Caco-2 (cell line): ENCODE results near the gene PTEN. TPM values are rescaled to one million over a fixed set of nuclear protein-coding genes. Genes with fewer than 3 reads are reported as not detected.

Experiments
- BruUV-seq: library from RNA; stranded (reverse); fragments of 400-500 nt; replicated peaks from 2 replicates; lab custom pipeline; 2021; lab: Mats Ljungman, UMichigan
- CTCF ChIA-PET: fragments of 300-600 bp; sonication (Branson Sonifier 250); formaldehyde crosslinking; loops from one replicate; lab custom pipeline; 2022; ENCODE audit warnings: antibody characterized with exemption; lab: Charles Lee
- POLR2A ChIA-PET: fragments of 300-600 bp; sonication (Branson Sonifier 250); formaldehyde crosslinking; loops from one replicate; lab custom pipeline; 2022; ENCODE audit warnings: antibody characterized with exemption; lab: Charles Lee
- DNase-seq, 2 experiments: peaks; one replicate each; pipeline versions ENCODE4 v3.0.0 to v3.0.0-alpha.2; 2020 to 2022
- H3K27me3 ChIP-seq: replicated peaks from 2 replicates; pipeline ENCODE4 v1.6.0; 2011; ENCODE audit warnings: low read length; ENCODE audit not compliant: control insufficient read depth, insufficient read depth
- H3K36me3 ChIP-seq: 2 replicates; pipeline ENCODE4 v1.5.1; 2011; ENCODE audit warnings: low read length; ENCODE audit not compliant: control insufficient read depth, insufficient read depth
- H3K4me1 ChIP-seq: fragments of 250-450 bp; sonication (Bioruptor Pico); 2 replicates; pipeline ENCODE4 v1.5.1; 2020; ENCODE audit warnings: mild to moderate bottlenecking
- H3K4me3 ChIP-seq: 2 replicates; pipeline ENCODE4 v1.5.1; 2011; ENCODE audit warnings: low read depth, mild to moderate bottlenecking, control low read depth, low read length
- H3K9me3 ChIP-seq: fragments of 250-450 bp; sonication (Bioruptor Pico); 2 replicates; pipeline ENCODE4 v1.5.1; 2020; ENCODE audit warnings: mild to moderate bottlenecking, moderate library complexity
- H3K27ac Mint-ChIP-seq: one replicate; pipeline ENCODE4 v1.8.0; 2022; ENCODE audit warnings: mixed read lengths; ENCODE audit not compliant: unreplicated experiment
- H3K27me3 Mint-ChIP-seq: one replicate; pipeline ENCODE4 v1.8.0; 2022; ENCODE audit warnings: mixed read lengths; ENCODE audit not compliant: insufficient read depth, unreplicated experiment
- H3K36me3 Mint-ChIP-seq: one replicate; pipeline ENCODE4 v1.8.0; 2022; ENCODE audit warnings: mild to moderate bottlenecking, mixed read lengths; ENCODE audit not compliant: insufficient read depth, unreplicated experiment
- H3K4me1 Mint-ChIP-seq: one replicate; pipeline ENCODE4 v1.8.0; 2022; ENCODE audit warnings: low read depth, mixed read lengths; ENCODE audit not compliant: unreplicated experiment
- H3K4me3 Mint-ChIP-seq: one replicate; pipeline ENCODE4 v1.8.0; 2022; ENCODE audit warnings: mild to moderate bottlenecking, moderate library complexity, mixed read lengths; ENCODE audit not compliant: unreplicated experiment
- H3K9me3 Mint-ChIP-seq: one replicate; pipeline ENCODE4 v1.8.0; 2022; ENCODE audit warnings: mixed read lengths; ENCODE audit not compliant: unreplicated experiment
- intact Hi-C: fragments of 100-400 bp; cut with micrococcal nuclease; formaldehyde crosslinking; loops from one replicate; pipeline ENCODE4 v1.10.0; 2022; ENCODE audit not compliant: unreplicated experiment
- total RNA-seq: library from RNA; stranded (reverse); gene quantifications from 2 replicates; pipeline ENCODE4 v1.2.3, GENCODE V29; 2022
- TF ChIP-seq, protein P1 (sequence below), 2 experiments: fragments of 200-600 bp in 1 of 2; IDR thresholded peaks; 1 replicate in 1 of 2; 2 replicates in 1 of 2; pipeline versions ENCODE4 v1.5.1 to v1.8.0; 2011 to 2022; ENCODE audit warnings: antibody characterized with exemption in 1 of 2, control low read depth in 1 of 2, inconsistent platforms in 1 of 2, low read depth in 1 of 2, low read length in 1 of 2, mild to moderate bottlenecking in 1 of 2, moderate library complexity in 1 of 2; ENCODE audit not compliant: insufficient read depth in 1 of 2, severe bottlenecking in 1 of 2, unreplicated experiment in 1 of 2

The PTEN gene
- total RNA-seq, 1 experiment from 2014 or later, result 56.3 TPM

DNA sequence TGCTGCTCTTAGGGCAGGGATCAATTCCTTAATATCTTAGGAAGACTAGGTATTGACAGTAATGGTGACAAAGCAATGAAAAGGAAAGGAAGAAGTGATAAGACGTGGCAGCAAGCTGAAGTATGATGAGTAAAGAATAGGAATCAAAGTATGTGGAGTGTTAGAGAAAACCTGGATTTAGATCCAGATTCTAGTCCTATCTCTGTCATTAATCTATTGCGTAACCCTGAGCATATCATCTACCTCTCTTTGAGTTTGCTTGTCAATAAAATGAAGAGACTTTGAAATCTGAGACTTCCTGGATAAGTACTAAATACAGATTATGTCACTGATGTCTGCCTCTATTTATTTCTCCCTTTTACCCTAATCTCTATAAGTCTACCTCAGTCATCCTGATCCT, 89.2 kb downstream of the PTEN start:
- DNase-seq, result no peak
- TF ChIP-seq, protein P1, sequence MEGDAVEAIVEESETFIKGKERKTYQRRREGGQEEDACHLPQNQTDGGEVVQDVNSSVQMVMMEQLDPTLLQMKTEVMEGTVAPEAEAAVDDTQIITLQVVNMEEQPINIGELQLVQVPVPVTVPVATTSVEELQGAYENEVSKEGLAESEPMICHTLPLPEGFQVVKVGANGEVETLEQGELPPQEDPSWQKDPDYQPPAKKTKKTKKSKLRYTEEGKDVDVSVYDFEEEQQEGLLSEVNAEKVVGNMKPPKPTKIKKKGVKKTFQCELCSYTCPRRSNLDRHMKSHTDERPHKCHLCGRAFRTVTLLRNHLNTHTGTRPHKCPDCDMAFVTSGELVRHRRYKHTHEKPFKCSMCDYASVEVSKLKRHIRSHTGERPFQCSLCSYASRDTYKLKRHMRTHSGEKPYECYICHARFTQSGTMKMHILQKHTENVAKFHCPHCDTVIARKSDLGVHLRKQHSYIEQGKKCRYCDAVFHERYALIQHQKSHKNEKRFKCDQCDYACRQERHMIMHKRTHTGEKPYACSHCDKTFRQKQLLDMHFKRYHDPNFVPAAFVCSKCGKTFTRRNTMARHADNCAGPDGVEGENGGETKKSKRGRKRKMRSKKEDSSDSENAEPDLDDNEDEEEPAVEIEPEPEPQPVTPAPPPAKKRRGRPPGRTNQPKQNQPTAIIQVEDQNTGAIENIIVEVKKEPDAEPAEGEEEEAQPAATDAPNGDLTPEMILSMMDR (IDR thresholded peaks at IDR 0.05; ENCODE audit: insufficient read depth in 1 of 2, low read depth in 1 of 2, low read length in 1 of 2, severe bottlenecking in 1 of 2, unreplicated experiment in 1 of 2), result no peak
- CTCF ChIA-PET, result interaction anchor here (0.9 kb wide), 1 partner anchor 436 kb away, joined by 3 read pairs; no protein-coding TSS in a partner anchor
- POLR2A ChIA-PET, result no interaction called here
- no peak overlapping the region for H3K4me3 Mint-ChIP-seq
- no peaks in the 10 kb centered on the region for H3K27me3 Mint-ChIP-seq
- Histone ChIP-seq H3K9me3 (0 out of 2 replicates have a peak, but pooled peaks cover 3% of the 10 kb centered on the region), H3K4me1 (peaks cover 19% of the 10 kb centered on the region), H3K27me3 (no peaks in the 10 kb centered on the region), H3K36me3 (no peaks in the 10 kb centered on the region), H3K4me3 (no peak overlapping the region)
- intact Hi-C loops, result no loop called here
- H3K27ac Mint-ChIP-seq, result no peak overlapping the region
- H3K4me1 Mint-ChIP-seq, result peaks cover 10% of the 10 kb centered on the region
- no TSS peak for BruUV-seq
- H3K36me3 Mint-ChIP-seq, result peaks cover 18% of the 10 kb centered on the region
- H3K9me3 Mint-ChIP-seq, result no peaks in the 10 kb centered on the region

DNA sequence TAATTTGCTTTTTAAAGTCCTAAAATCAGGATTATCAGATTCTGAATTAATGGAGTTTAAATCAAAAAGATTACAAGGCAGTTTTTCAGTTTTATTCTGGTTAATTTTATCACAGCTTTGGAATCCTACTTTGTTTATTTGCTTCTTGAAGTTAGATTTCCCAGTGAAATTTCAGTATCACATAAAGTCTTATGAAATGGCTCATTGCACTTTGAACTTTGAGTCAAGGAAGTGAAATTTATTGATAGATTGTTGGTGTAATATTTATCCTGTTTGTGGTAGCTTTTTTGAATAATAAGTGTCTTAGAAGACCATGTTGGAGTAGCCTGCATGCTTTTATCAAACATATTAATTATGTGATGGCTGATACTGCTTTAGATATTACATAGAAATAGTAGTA, 92.6 kb downstream of the PTEN start:
- no peak overlapping the region for H3K27ac Mint-ChIP-seq

DNA sequence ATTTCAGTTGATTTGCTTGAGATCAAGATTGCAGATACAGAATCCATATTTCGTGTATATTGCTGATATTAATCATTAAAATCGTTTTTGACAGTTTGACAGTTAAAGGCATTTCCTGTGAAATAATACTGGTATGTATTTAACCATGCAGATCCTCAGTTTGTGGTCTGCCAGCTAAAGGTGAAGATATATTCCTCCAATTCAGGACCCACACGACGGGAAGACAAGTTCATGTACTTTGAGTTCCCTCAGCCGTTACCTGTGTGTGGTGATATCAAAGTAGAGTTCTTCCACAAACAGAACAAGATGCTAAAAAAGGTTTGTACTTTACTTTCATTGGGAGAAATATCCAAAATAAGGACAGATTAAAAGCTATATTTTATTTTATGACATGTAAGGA, 94.3 kb downstream of the PTEN start:
- H3K4me3 Mint-ChIP-seq, result no peak overlapping the region
- H3K9me3 Mint-ChIP-seq, result no peaks in the 10 kb centered on the region
- Histone ChIP-seq H3K9me3 (0 out of 2 replicates have a peak, but pooled peaks cover 3% of the 10 kb centered on the region), H3K36me3 (no peaks in the 10 kb centered on the region), H3K27me3 (no peaks in the 10 kb centered on the region), H3K4me1 (peaks cover 11% of the 10 kb centered on the region), H3K4me3 (no peak overlapping the region)
- no peak overlapping the region for H3K27ac Mint-ChIP-seq
- H3K27me3 Mint-ChIP-seq, result no peaks in the 10 kb centered on the region
- H3K36me3 Mint-ChIP-seq, result peaks cover 19% of the 10 kb centered on the region
- TF ChIP-seq, protein P1 (IDR thresholded peaks at IDR 0.05; ENCODE audit: insufficient read depth in 1 of 2, low read depth in 1 of 2, low read length in 1 of 2, severe bottlenecking in 1 of 2, unreplicated experiment in 1 of 2), result no peak
- no TSS peak for BruUV-seq
- POLR2A ChIA-PET, result no interaction called here
- DNase-seq, result no peak
- CTCF ChIA-PET, result no interaction called here
- H3K4me1 Mint-ChIP-seq, result peaks cover 16% of the 10 kb centered on the region
- intact Hi-C loops, result no loop called here

More for the DNA sequence above, 92.6 kb downstream of the PTEN start:
- Histone ChIP-seq H3K4me3 (no peak overlapping the region), H3K9me3 (0 out of 2 replicates have a peak, but pooled peaks cover 3% of the 10 kb centered on the region), H3K4me1 (peaks cover 19% of the 10 kb centered on the region), H3K36me3 (no peaks in the 10 kb centered on the region), H3K27me3 (no peaks in the 10 kb centered on the region)
- peaks cover 16% of the 10 kb centered on the region for H3K36me3 Mint-ChIP-seq
- peaks cover 13% of the 10 kb centered on the region for H3K4me1 Mint-ChIP-seq
- TF ChIP-seq, protein P1 (IDR thresholded peaks at IDR 0.05; ENCODE audit: insufficient read depth in 1 of 2, low read depth in 1 of 2, low read length in 1 of 2, severe bottlenecking in 1 of 2, unreplicated experiment in 1 of 2), result no peak
- BruUV-seq, result no TSS peak
- no peaks in the 10 kb centered on the region for H3K9me3 Mint-ChIP-seq
- no peak for DNase-seq
- intact Hi-C loops, result no loop called here
- CTCF ChIA-PET, result no interaction called here
- H3K27me3 Mint-ChIP-seq, result no peaks in the 10 kb centered on the region
- no peak overlapping the region for H3K4me3 Mint-ChIP-seq
- POLR2A ChIA-PET, result no interaction called here
